HepG2 (cell line): Measurements from ENCODE around the gene COL4A6. TPM values are rescaled to one million over a fixed set of nuclear protein-coding genes. Genes with fewer than 3 reads are reported as not detected.

Source experiments
- ARID5B ChIP-seq: IDR thresholded peaks from 2 replicates; pipeline ENCODE4 v1.4.0; 2020; ENCODE audit warnings: mild to moderate bottlenecking, missing genetic modification reagents
- FOSL1 ChIP-seq: sonication (generic); formaldehyde crosslinking; IDR thresholded peaks from 2 replicates; pipeline ENCODE4 v1.9.0; 2021; ENCODE audit warnings: missing genetic modification reagents, borderline replicate concordance
- FOSL2 ChIP-seq: sonication (generic); formaldehyde crosslinking; IDR thresholded peaks from 2 replicates; pipeline ENCODE4 v1.4.0; 2020; ENCODE audit warnings: missing genetic modification reagents
- GABPA ChIP-seq, 2 experiments: IDR thresholded peaks; 2 replicates each; pipeline ENCODE4 v1.6.1; 2011 to 2016; ENCODE audit warnings: low read depth in 2 of 2, low read length in 1 of 2, missing biosample characterization in 1 of 2, missing genetic modification characterization in 1 of 2
- HNRNPL ChIP-seq: fragments of 200-400 bp; formaldehyde crosslinking; IDR thresholded peaks from 2 replicates; pipeline ENCODE4 v1.6.1; 2017; ENCODE audit warnings: mild to moderate bottlenecking, low read depth, low read length
- HOMEZ ChIP-seq: IDR thresholded peaks from 2 replicates; pipeline ENCODE4 v1.6.1; 2016; ENCODE audit warnings: low read depth
- MLXIP ChIP-seq: sonication (generic); formaldehyde crosslinking; IDR thresholded peaks from 2 replicates; pipeline ENCODE4 v1.9.0; 2021; ENCODE audit warnings: missing genetic modification reagents, borderline replicate concordance
- PBX2 ChIP-seq: IDR thresholded peaks from 2 replicates; pipeline ENCODE4 v1.6.1; 2016; ENCODE audit warnings: control low read depth
- RARA ChIP-seq: IDR thresholded peaks from 2 replicates; pipeline ENCODE4 v1.6.1; 2016; ENCODE audit warnings: missing genetic modification reagents, missing compliant biosample characterization
- TFDP1 ChIP-seq: IDR thresholded peaks from 2 replicates; pipeline ENCODE4 v1.6.1; 2016; ENCODE audit warnings: missing compliant biosample characterization, missing genetic modification reagents, borderline replicate concordance
- ZMAT5 ChIP-seq: sonication (generic); formaldehyde crosslinking; IDR thresholded peaks from 2 replicates; pipeline ENCODE4 v1.5.0; 2020; ENCODE audit warnings: mild to moderate bottlenecking, low read depth, missing genetic modification reagents, borderline replicate concordance
- ZNF280D ChIP-seq: sonication (generic); formaldehyde crosslinking; IDR thresholded peaks from 2 replicates; pipeline ENCODE4 v1.5.1; 2020; ENCODE audit warnings: mild to moderate bottlenecking, missing genetic modification reagents
- ZNF468 ChIP-seq: sonication (generic); formaldehyde crosslinking; IDR thresholded peaks from 2 replicates; pipeline ENCODE4 v1.8.0; 2022; ENCODE audit warnings: mild to moderate bottlenecking, moderate library complexity, missing genetic modification reagents
- ZNF644 ChIP-seq: IDR thresholded peaks from 2 replicates; pipeline ENCODE4 v1.6.1; 2016; ENCODE audit warnings: low read depth
- ZNF713 ChIP-seq: sonication (generic); formaldehyde crosslinking; IDR thresholded peaks from 2 replicates; pipeline ENCODE4 v1.4.0; 2020; ENCODE audit warnings: mild to moderate bottlenecking, missing genetic modification reagents
- polyA plus RNA-seq, 8 experiments: library from polyadenylated mRNA; depleted of rRNA in 3 of 8; stranded (reverse) in 7 of 8; unstranded in 1 of 8; fragments of >200 nt; fragmentation: Illumina TruSeq in 4 of 8; extraction: Trizol in 4 of 8; gene quantifications; 2 replicates each; pipeline versions ENCODE4 v1.2.1 to v1.2.3, GENCODE V29; 2011 to 2016; ENCODE audit warnings: low read depth in 4 of 8, missing spikeins in 1 of 8, mixed read lengths in 1 of 8; ENCODE audit not compliant: insufficient read depth in 1 of 8
- total RNA-seq, 5 experiments: library from RNA; depleted of rRNA; stranded (reverse); fragments of >200 nt; fragmentation: Illumina TruSeq; extraction: Trizol; gene quantifications; 2 replicates each; pipeline ENCODE4 v1.2.3, GENCODE V29; 2016; ENCODE audit warnings: low read depth in 1 of 5

COL4A6 gene
- total and polyA plus RNA-seq, 2 of the 13 experiments (the other 11 are each of a cell fraction or from before 2014, with no cell fraction given): 4.5 to 8.2 TPM

GRCh38 chrX:108186811-108187210, 251.4 kb downstream of the COL4A6 start (continued):
- no peak for TF ChIP-seq GABPA (IDR thresholded peaks at IDR 0.05; ENCODE audit: low read depth, low read length)
- peak; percentile 39; the same call in 1 of the 2 replicates for TF ChIP-seq GABPA (CRISPR knock-in tag; IDR thresholded peaks at IDR 0.05; ENCODE audit: low read depth)
- TF ChIP-seq FOSL2 (CRISPR knock-in tag): peak; percentile 90
- peak; percentile 47; the same call in 1 of the 2 replicates for TF ChIP-seq FOSL1 (CRISPR knock-in tag)
- 0 out of 2 replicates have a peak, but pooled peaks have one; percentile 25 for TF ChIP-seq HOMEZ (CRISPR knock-in tag)
- no peak for TF ChIP-seq ZNF713 (CRISPR knock-in tag)
- TF ChIP-seq MLXIP (CRISPR knock-in tag): no peak
- TF ChIP-seq ZMAT5 (CRISPR knock-in tag): no peak
- TF ChIP-seq PBX2 (CRISPR knock-in tag): no peak
- no peak for TF ChIP-seq ZNF644
- no peak for TF ChIP-seq ZNF280D (CRISPR knock-in tag)
- no peak for TF ChIP-seq ZNF468 (CRISPR knock-in tag)
- TF ChIP-seq RARA: peak; percentile 58
- TF ChIP-seq ARID5B (CRISPR knock-in tag): peak; percentile 33; the same call in 1 of the 2 replicates
- no peak for TF ChIP-seq TFDP1 (CRISPR knock-in tag)
- no peak for TF ChIP-seq HNRNPL
